ENCODE results near the gene LRRC75A. TPM values are rescaled to one million over a fixed set of nuclear protein-coding genes. Genes with fewer than 3 reads are reported as not detected.

Gene LRRC75A
- total RNA-seq, 3 donors from 2014 or later (not counting 1 experiment from before 2014, with no cell fraction given) = 2.6 to 3.0 (median 3.0) TPM

DNA sequence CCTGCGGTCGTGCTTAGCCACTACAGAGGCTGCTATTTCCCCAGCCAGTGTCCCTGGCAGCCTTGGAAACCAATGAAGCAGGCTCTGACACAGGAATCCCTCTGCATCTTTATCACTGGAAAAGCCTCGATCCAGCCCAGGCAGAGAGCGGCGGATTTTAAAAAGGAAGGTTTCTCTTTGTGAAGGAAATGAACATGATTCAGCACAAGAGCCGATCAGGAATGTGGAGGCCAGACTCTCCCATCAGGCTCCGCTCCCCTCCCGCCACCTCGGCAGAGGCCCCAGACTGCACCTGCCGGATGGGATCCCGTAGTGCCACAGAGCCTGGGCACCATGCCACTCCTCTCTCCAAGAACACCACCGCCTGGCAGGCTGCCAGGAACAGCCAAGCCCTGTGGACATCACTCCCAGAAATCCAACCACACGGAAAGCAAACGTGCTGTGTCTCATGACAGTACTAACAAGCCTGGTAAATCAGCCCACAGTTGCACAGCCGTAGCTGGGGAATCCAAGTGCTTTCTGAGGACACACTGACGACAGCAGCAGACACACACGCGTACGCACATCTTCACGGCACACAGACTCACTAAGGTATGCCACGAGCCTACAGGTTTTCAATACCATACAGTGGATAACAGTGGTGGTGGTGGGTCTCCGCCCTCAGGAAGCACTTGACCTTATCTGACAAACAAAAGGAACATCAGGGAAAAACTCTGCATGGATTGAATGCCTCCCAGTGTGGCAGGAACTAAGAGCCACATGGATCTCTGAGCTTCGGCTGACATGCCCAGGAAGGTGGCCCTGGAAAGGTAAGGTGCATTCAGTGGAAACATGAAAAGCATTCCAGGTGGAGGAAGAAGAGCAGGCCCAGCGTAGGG, 5.4 kb downstream of the LRRC75A start:
- WGBS (ENCODE audit: insufficient coverage) = 72% methylated on average over 24 of the region's 24 CpGs
- Mint-ChIP-seq H3K4me3 (no peak overlapping the region), H3K36me3 (no peaks in the 10 kb centered on the region), H3K27ac (no peak overlapping the region), H3K9me3 (no peaks in the 10 kb centered on the region), H3K4me1 (peaks cover 12 to 14% of the 10 kb centered on the region in 2 donors), H3K27me3 (ENCODE audit: low read depth in 2 of 2) (peaks cover 0 to 3% of the 10 kb centered on the region in 2 donors)
- no peaks in the 10 kb centered on the region for H3K9me3 ChIP-seq (ENCODE audit: control insufficient read depth, insufficient read depth, low read length)
- H3K4me1 ChIP-seq (ENCODE audit: control insufficient read depth, insufficient read depth, low read length) = peaks cover 9% of the 10 kb centered on the region
- no peak for DNase-seq
- peaks cover 3% of the 10 kb centered on the region for H3K27me3 ChIP-seq (ENCODE audit: control insufficient read depth, insufficient read depth, low read length)
- no peaks in the 10 kb centered on the region for H3K36me3 ChIP-seq (ENCODE audit: control insufficient read depth, insufficient read depth, low read length)
- no peak for ATAC-seq
- H3K27ac ChIP-seq (ENCODE audit: low read length) = no peak overlapping the region
- TF ChIP-seq, protein P1, sequence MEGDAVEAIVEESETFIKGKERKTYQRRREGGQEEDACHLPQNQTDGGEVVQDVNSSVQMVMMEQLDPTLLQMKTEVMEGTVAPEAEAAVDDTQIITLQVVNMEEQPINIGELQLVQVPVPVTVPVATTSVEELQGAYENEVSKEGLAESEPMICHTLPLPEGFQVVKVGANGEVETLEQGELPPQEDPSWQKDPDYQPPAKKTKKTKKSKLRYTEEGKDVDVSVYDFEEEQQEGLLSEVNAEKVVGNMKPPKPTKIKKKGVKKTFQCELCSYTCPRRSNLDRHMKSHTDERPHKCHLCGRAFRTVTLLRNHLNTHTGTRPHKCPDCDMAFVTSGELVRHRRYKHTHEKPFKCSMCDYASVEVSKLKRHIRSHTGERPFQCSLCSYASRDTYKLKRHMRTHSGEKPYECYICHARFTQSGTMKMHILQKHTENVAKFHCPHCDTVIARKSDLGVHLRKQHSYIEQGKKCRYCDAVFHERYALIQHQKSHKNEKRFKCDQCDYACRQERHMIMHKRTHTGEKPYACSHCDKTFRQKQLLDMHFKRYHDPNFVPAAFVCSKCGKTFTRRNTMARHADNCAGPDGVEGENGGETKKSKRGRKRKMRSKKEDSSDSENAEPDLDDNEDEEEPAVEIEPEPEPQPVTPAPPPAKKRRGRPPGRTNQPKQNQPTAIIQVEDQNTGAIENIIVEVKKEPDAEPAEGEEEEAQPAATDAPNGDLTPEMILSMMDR (IDR thresholded peaks at IDR 0.05) = no peak
- intact Hi-C loops (cut with micrococcal nuclease) = no loop called here
- no peak overlapping the region for H3K4me3 ChIP-seq (ENCODE audit: low read length)

DNA sequence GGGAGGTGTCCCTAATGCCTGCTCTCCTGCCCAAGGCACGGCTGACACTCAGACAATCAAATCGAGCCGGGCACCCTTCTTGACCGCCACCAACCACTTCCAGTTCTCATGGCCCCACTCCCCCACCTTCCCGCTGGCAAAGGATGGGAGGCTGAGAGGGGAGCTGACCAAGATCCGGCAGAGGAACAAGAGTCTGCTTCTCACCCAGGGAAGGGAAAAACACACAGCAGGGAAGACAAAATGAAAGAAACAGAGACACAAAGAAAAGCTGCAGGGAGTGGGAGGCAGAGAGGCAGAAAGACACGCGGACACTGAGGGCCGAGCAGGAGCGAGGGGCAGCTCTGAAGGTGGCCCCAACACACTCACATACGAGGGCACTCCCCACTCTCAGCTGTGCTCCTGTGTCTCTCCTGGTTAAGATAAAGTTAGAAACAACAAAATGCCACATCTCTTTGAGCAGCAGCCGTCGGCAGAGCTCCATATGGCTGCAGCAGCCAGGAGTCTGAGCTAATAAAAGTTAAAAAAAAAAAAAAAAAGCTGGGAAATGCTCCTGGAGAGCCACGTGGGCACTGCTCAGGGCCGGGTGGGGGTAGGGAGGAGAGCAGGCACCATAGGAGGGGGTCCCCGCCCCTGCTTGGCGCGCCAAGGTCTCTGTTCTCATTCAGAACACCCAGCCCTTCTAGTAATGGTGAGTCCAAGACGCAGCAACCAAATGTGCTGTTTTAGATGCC, 7.4 kb downstream of the LRRC75A start:
- Mint-ChIP-seq H3K27me3 (ENCODE audit: low read depth in 2 of 2) (peaks cover 0 to 3% of the 10 kb centered on the region in 2 donors), H3K4me3 (no peak overlapping the region), H3K36me3 (no peaks in the 10 kb centered on the region), H3K27ac (no peak overlapping the region), H3K4me1 (no peaks in the 10 kb centered on the region), H3K9me3 (no peaks in the 10 kb centered on the region)
- no peak for ATAC-seq
- no peaks in the 10 kb centered on the region for H3K4me1 ChIP-seq (ENCODE audit: control insufficient read depth, insufficient read depth, low read length)
- TF ChIP-seq, protein P1 (IDR thresholded peaks at IDR 0.05) = no peak
- no peak for DNase-seq
- intact Hi-C loops (cut with micrococcal nuclease) = no loop called here
- WGBS (ENCODE audit: insufficient coverage) = 90% methylated on average over 18 of the region's 19 CpGs
- no peaks in the 10 kb centered on the region for H3K9me3 ChIP-seq (ENCODE audit: control insufficient read depth, insufficient read depth, low read length)
- no peaks in the 10 kb centered on the region for H3K27me3 ChIP-seq (ENCODE audit: control insufficient read depth, insufficient read depth, low read length)
- H3K36me3 ChIP-seq (ENCODE audit: control insufficient read depth, insufficient read depth, low read length) = no peaks in the 10 kb centered on the region
- no peak overlapping the region for H3K27ac ChIP-seq (ENCODE audit: low read length)
- H3K4me3 ChIP-seq (ENCODE audit: low read length) = no peak overlapping the region

DNA sequence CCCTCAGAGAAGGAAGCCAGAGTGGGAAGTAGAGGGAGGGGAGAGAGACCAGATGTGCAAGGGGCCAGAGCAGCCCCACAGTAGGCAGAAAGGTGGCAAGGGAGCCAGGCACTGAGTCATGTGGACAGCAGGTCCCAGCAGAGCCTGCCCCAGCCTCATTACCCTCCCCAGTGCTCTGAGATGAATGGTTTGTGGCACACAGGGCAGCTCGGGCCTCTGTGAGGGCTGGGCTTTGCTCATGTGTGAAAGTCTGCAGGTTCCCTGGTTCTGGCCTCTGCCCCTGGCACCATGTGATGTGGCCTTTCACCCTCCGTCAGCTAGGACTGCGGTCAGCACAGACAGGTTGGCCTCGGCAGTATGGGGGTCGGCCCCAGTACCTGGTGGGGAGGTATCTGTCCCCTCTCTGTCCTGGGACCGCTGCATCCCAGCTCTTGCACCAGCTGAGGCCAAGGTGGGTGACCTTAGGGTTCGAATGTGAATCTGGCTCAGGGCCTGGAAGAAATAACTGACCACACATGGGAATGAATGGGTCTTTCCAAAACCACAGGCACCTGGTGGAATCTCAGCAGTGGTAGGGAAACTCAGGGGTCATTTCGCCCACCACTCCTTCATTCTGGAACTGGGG, 8.9 kb downstream of the LRRC75A start:
- Histone ChIP-seq H3K27me3 (ENCODE audit: control insufficient read depth, insufficient read depth, low read length) (no peaks in the 10 kb centered on the region), H3K27ac (ENCODE audit: low read length) (no peak overlapping the region), H3K9me3 (ENCODE audit: control insufficient read depth, insufficient read depth, low read length) (no peaks in the 10 kb centered on the region), H3K4me1 (ENCODE audit: control insufficient read depth, insufficient read depth, low read length) (no peaks in the 10 kb centered on the region), H3K4me3 (ENCODE audit: low read length) (no peak overlapping the region), H3K36me3 (ENCODE audit: control insufficient read depth, insufficient read depth, low read length) (no peaks in the 10 kb centered on the region)
- Mint-ChIP-seq H3K4me1 (no peaks in the 10 kb centered on the region), H3K27me3 (ENCODE audit: low read depth in 2 of 2) (peaks cover 0 to 3% of the 10 kb centered on the region in 2 donors), H3K36me3 (no peaks in the 10 kb centered on the region), H3K4me3 (no peak overlapping the region), H3K27ac (no peak overlapping the region), H3K9me3 (no peaks in the 10 kb centered on the region)
- no peak for ATAC-seq
- TF ChIP-seq, protein P1 (IDR thresholded peaks at IDR 0.05) = no peak
- WGBS (ENCODE audit: insufficient coverage) = 89% methylated on average over 8 of the region's 8 CpGs
- no peak for DNase-seq
- intact Hi-C loops (cut with micrococcal nuclease) = no loop called here
